ENCODE data around the gene CAMTA2.

Gene CAMTA2

DNA sequence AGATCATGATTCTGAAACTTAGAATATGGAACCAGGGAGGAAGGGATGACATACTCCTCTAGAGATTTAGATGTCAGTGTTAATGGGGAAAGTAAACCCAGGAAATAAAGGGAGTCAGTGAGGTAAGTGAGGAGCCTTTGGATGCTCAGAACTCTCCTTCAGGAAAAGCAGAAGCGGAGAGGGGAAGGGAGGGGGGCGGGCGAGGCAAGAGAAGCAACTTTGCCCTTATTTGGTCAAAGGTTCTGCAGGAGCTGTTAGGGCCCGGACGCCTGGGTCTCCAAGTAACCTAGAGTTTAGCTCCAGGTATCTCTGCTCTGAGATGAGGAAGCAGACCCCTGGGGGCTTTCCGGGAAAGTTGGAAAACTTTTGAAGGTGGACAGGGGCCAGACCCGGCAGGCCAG is 40.5 kb downstream of the CAMTA2 start:
- DNase-seq (ENCODE audit: low read depth), result no peak

DNA sequence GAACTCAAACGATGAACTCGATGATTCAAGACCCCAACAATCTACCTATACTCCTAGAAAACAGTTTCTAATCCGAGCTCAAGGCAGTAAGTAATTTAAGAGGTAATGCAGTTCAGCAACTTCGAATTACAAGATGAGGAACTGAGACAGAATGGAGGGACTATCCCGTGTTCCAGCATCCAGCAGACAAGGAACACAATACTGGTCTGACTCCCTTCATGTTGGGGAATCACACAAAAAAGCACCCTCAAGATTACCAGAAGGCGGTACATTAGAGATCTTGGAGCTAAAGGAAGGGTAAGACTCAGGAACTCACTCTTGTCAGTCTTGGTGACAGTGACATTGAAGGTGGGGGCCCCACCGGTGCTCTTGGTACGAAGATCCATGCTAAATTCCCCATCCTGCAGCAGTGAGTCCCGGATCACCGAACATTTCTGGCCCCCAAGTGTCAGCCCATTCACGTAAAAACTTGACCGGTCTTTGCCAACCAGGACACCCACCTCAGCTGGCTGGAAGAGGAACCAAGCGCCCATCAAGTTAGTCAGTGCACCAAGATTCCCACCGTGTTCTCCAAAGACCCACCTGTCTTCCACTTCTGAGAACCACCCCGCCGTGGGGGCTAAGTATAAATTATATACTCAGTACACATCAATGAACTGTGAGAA is 41.0 kb downstream of the CAMTA2 start:
- DNase-seq (ENCODE audit: low read depth), result no peak

DNA sequence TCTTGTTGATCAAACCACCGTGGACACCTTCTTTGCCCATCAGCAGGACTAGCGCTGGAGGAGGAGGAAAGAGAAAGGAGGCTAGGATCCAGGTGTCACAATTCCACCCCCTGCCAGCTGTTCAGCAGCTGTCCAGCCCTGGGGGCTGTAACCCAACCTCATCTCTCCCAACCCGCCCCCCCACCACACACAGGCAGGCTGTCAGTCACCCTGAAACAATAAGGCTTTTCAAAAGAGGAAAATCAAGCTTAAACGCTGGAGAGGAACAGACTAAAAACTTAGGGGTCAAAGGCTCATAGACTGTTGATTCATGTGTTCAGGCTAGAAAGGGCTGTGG is 41.6 kb downstream of the CAMTA2 start:
- DNase-seq (ENCODE audit: low read depth), result no peak

DNA sequence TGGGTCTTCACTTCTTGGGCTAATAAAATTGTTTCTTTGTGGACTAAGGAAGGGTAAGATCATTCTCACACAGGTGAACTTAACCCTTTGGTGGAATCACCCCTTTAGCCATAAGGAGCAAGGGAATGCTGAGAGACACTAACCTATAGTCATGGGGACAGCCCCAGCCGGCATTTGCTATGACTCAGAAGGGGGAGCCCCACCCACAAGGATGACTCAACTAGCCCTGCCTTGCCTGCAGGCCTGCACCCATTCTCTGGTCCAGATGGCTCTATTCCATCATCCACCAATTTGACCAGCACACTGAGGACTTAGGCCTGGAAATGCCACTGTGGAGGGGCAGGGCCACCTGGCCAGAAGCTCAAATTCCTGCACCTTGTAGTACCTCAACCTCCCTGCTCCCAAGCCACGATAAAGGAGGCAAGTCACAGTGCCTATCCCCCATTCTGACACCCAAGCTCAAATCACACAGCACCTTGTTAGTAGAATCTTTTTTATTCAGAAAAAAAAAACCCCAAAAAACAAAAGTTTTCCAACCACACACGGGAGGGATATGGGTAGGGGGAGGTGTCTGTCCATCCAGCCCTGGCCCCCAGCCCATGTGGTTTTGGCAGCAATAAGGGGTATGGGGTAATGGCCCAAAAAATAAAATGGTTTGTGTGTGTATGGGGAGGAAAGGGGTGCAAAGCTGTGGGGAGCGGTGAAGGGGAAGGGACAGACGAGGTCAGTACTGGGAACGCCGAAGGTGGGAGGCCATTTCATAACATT is 42.1 kb downstream of the CAMTA2 start:
- peak; percentile 92 for DNase-seq (ENCODE audit: low read depth)

DNA sequence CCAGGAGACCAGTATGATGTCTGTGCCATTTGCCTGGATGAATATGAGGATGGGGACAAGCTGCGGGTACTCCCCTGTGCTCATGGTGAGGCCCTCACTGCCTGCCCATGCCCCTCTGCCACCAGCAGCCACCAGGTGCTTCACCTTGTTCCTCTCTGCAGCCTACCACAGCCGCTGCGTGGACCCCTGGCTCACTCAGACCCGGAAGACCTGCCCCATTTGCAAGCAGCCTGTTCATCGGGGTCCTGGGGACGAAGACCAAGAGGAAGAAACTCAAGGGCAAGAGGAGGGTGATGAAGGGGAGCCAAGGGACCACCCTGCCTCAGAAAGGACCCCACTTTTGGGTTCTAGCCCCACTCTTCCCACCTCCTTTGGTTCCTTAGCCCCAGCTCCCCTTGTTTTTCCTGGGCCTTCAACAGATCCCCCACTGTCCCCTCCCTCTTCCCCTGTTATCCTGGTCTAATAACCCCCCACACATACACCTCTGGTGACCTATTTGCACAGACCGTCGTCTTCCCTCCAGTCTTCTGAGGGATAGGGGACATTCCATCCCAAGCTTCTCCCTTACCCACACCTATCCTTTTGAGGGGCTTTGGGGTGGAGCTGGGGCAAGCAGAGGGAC is 42.8 kb downstream of the CAMTA2 start:
- DNase-seq (ENCODE audit: low read depth), result no peak

DNA sequence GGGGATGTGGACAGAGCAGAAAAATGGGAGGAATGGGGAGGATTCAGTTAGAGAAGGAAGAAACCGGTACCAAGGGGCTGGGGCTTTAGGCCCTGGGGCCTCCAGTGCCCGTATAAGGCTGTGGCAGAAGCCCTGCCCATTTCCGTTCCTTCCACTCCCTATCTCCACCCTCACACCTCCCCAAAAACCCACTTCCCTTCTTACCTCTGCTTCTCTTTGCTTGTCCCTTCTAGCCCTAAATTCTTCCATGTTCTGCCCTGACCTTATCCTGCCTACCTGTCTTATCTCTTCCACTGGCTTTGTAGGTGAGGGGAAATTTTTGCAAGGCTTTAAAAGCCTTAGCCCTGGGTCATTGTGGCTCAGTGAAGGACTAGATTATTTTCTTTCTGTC is 43.3 kb downstream of the CAMTA2 start:
- no peak for DNase-seq (ENCODE audit: low read depth)

DNA sequence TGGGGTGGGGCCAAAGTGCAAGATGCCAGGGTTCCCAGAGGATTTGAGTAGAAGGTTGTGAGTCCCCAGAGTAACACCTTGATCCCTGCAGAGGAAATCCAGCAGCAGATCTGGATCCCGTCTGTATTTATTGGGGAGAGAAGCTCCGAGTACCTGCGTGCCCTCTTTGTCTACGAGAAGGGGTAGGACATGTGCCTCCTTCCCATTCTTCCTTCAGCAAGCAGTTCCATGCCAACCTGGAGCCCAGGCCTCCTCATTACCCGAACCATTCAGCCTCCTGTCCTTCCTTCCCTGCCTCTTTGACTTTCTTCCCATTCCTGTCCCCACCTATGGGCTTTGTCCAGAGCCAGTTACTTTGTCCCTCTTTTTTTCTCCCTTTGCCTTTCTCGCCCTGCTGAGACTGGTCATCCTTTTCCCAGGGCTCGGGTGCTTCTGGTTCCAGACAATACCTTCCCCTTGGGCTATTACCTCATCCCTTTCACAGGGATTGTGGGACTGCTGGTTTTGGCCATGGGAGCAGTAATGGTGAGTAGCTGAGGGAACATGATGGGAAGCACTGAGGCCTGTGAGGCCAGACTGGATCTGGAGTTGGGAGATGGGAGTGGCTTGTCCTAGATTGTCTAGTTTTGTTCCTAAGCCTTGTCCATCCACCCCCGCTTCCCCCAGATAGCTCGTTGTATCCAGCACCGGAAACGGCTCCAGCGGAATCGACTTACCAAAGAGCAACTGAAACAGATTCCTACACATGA is 44.5 kb downstream of the CAMTA2 start:
- no peak for DNase-seq (ENCODE audit: low read depth)

DNA sequence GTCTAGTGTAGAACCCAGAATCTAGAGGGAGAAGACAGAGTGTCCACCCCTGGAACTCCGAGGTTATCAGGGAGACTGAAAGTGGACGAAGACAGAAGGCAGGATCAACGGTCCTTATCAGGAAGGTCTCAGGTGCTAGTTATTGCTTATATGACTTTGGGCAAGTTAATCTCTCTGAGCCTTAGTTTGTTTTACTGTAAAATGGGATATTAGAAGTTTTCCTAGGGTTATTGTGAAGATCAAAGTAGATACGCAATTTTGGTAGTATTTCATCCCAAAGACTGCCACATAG is 46.2 kb downstream of the CAMTA2 start:
- no peak for DNase-seq (ENCODE audit: low read depth)

DNA sequence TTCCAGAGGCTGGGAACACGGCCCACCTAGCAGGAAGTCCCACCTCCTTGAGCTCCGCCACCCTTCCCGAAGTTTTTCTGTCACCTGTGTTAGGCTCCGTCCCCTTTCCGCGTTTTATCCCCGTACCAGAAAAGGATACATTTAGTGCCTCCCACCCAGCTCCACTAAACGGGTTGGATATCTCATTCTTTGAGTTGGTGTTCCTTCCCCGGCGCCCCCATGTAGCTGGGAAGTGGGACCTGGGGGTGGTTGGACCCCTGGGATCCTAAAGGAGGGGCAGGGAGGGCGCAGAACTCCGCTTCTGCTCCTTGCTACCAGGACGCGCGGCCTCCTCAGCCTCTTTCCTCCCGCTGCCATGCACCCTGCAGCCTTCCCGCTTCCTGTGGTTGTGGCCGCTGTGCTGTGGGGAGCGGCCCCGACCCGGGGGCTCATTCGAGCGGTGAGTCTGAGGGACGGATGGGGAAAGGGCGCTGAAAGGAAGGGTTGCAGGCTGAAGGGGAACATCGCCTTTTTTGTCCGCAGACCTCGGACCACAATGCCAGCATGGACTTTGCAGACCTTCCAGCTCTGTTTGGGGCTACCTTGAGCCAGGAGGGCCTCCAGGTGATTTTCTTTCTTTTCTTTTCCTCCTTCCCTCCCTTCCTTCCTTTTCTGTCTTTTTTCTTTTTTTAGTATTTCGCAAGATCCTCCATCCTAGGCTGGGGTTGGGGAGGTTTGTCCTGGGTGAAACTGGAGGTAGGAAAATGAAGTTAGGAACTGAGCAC is 46.7 kb downstream of the CAMTA2 start:
- DNase-seq (ENCODE audit: low read depth), result peak; percentile 22

DNA sequence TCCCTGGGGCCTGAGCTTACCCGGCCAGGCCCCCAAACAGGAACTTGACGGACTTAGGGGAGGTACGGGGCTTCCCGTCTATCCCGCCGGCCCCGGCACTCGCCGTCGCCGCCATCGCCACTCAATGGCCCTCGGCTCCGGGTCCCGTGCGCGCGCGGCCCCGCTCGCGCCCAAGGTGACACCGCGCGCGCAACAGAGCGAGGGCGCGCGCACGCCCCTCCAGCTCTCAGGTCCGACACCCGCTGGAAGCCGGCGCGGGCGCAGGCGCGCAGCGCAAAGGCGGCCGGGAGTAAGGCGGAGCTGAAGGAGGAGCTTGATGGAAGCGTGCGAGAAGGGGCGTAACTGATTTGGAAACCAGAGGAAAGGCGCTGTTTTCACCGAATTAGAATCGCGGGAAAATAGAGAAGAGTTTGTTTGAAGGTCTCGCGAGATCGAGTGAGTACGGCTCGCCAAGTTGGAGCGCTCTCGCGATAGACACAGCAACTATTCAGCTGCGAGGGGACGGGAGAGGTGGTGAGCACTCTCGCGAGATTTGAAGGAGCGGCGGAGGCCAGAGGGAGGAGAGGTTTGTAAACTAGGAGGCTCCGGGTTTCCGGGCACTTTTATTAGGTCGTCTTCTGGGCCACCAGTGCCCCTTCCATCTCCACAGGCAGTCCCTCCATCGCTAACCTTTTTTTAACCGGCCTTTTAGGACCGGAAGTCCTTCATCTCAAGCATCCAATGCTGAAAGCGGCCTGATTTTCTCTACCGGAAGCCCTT is 47.5 kb downstream of the CAMTA2 start, which contains the start of the genes RNF167 and SLC25A11:
Gene RNF167, plus strand, starts transcription at position 473 of the 759 bp plus-strand sequence. CDS start 642 bp downstream, outside the sequence.
Gene SLC25A11, minus strand, starts transcription at position 251 of the 759 bp plus-strand sequence. Its CDS starts 136 bp downstream, at position 115.
- DNase-seq (ENCODE audit: low read depth), result peak; percentile 100

DNA sequence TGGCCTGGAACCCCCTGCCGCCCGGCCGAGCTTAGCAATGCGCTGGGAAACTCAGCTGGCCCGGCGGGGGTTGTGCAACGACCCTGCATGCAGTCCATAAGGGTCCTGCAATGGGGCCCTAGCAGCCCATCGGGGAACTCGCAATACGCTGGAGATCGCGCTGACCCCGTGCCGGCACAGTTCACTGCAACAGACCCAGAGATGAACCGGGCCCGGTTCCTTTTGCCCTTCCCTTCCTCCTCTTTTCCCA is 48.0 kb downstream of the CAMTA2 start:
- DNase-seq (ENCODE audit: low read depth), result peak; percentile 39

DNA sequence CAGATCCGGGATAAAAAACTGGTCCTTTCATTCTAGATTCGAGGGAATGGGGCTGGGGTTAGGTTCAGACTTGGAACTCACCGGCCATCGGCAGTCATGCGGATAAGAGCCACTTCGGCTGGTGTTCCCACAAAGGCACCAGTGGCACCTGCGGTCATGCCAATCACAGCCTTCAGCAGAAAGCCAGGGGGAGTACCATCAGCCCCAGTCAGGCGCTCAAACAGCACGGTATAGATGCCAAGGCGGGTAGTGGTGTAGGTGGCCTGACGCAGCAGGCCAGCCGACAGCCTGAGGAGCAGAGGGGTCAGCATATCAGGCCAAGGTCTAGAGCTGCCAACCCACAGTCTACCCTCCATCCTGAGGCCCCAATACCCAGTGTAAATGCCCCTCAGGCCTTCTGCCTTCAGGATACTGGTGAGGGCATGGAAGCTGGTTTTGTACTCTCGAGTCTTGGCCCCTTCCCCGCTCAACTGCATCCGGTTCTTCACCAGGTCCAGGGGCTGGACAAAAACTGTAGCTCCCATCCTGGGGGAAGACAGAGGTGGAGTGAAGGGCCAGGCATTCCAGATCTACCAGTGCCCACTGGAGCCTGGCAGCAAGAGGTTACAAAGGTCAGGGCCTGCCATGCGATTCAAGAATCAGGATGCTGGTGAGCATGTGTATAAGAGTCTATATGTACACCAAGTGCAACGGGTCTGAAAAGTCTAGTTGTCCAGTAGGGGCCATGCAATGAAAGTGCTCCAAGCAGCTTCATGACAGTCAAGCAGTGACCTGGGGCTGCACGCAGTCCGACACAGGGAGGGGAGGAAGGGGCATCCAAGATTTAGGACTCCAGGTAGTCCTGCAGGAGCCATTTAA is 48.6 kb downstream of the CAMTA2 start:
- peak; percentile 22 for DNase-seq (ENCODE audit: low read depth)

DNA sequence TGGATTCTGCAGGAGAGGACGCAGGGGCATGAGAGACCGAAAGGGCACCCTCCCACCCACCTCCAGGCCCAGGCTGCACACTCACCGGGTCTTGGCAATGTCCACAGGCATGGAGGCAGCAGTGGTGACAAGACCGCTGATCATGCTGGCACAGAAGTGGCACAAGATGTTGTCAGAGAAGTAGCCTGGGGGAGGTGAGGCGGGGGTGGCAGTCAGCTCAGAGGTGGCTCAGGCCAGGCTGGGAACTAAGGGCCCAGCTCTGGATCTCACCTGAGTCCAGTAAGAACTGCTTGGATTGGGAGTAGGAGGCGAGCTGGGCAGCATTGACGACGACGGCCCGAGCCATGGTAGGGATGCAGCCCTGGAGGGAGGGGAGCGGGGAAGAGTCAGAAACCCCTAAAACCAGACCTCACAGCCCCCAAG is 49.4 kb downstream of the CAMTA2 start:
- DNase-seq (ENCODE audit: low read depth), result no peak

DNA sequence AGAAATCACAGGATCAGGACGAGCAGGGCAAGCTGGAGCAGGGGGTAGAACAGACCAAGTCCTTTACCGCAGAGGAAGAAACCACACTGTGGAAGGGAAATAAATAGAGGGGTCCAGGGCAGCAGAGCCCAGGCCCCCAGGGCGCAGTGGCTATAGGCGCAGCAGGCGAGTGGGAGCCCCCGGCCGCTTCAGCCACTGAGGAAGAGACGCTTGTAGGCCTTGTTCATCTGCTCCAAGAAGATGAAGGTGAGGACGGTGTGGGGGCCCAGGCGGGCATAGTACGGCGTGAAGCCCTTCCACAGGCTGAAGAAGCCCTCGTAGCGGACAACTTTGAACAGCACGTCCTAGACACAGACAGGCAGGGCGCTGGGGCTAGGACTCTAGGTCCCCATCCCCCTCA is 49.9 kb downstream of the CAMTA2 start:
- DNase-seq (ENCODE audit: low read depth), result no peak

DNA sequence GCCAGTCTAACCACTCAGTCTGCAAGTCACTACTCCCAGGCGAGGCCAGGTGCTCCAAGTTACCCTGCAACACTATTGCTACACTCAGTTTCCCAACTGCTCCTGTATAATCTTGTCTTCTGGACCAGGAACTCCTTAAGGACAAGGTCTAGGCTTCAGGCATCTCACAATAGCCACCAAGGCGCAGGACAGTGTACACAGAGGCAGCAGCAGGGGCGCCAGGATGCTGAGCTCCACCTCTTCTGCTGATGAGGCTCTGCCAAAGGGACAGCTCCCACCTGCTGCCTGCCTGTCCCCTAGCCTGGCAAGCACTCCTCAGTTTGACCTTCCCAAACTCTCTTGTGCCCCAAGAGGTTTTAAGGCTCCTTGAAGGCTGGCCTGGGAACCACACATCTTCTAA is 51.0 kb downstream of the CAMTA2 start:
- DNase-seq (ENCODE audit: low read depth), result no peak

DNA sequence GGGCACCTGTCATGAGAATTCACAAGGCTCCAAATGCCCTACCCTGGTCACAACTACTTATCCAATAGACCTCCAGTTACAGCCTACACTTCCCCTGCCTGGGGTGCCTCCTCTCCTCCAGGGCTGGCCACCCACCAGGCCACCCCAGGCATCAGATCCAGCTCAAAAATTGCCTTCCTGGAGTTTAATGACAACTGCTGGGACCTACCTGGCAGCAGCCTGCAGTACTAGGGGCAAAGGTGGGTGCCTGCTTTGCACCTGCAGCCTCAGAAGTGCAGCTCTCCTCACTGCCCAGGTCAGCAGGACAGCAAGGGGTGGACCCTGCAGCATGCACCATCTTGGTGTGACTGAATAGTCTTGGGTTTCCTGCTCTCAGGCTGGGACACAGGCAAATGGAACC is 51.8 kb downstream of the CAMTA2 start:
- DNase-seq (ENCODE audit: low read depth), result no peak

DNA sequence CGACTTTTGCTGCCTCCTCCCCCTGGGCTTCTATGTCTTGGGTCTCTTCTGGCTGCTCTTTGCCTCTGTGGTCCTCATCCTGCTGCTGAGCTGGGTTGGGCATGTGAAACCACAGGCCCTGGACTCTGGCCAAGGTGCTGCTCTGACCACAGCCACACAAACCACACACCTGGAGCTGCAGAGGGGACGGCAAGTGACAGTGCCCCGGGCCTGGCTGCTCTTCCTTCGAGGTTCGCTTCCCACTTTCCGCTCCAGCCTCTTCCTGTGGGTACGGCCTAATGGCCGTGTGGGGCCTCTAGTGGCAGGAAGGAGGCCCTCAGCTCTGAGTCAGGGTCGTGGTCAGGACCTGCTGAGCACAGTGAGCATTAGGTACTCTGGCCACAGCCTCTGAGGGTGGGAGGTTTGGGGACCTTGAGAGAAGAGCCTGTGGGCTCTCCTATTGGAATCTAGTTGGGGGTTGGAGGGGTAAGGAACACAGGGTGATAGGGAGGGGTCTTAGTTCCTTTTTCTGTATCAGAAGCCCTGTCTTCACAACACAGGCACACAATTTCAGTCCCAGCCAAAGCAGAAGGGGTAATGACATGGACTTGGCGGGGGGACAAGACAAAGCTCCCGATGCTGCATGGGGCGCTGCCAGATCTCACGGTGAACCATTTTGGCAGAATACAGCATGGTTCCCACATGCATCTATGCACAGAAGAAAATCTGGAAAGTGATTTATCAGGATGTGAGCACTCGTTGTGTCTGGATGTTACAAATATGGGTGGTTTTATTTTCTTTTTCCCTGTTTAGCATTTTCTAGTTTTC is 53.1 kb downstream of the CAMTA2 start:
- DNase-seq (ENCODE audit: low read depth), result peak; percentile 45

DNA sequence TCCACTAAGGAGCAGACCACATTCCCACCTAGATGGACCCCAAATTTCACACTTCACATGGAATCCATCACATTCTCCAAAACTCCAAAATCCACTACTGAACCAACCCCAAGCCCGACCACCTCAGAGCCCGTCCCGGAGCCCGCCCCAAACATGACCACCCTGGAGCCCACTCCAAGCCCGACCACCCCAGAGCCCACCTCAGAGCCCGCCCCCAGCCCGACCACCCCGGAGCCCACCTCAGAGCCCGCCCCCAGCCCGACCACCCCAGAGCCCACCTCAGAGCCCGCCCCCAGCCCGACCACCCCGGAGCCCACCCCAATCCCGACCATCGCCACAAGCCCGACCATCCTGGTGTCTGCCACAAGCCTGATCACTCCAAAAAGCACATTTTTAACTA is 53.8 kb downstream of the CAMTA2 start:
- no peak for DNase-seq (ENCODE audit: low read depth)

DNA sequence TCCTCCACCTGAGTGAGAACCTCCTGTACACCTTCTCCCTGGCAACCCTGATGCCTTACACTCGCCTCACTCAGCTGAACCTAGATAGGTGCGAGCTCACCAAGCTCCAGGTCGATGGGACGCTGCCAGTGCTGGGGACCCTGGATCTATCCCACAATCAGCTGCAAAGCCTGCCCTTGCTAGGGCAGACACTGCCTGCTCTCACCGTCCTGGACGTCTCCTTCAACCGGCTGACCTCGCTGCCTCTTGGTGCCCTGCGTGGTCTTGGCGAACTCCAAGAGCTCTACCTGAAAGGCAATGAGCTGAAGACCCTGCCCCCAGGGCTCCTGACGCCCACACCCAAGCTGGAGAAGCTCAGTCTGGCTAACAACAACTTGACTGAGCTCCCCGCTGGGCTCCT is 54.7 kb downstream of the CAMTA2 start:
- no peak for DNase-seq (ENCODE audit: low read depth)

DNA sequence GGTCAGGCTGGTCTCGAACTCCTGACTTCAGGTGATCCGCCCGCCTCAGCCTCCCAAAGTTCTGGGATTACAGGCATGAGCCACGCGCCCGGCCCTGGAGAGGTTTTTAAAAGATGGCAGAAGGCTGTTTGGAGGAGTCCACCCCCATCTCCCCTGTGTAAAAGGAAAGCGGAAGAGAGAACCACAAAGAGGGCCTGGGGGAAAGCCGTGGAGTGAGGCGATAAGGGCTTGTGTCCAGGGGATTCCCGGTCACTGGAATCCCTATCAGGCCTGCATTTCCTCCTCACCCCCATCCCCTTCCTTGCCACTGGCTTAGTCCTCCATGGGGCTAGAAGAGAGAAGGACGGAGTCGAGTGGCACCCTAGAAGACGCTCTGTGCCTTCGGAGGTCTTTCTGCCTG is 55.5 kb downstream of the CAMTA2 start, which contains the start of gene GP1BA:
Gene GP1BA, plus strand, starts transcription at position 315 of the 400 bp plus-strand sequence. CDS start 328 bp downstream, outside the sequence.
- no peak for DNase-seq (ENCODE audit: low read depth)
